Embryonic facial prominence (tissue), 1 donor: ENCODE data around the gene IFNA8.
"Not testable (repeated sequence)": the region's sequence is repeated elsewhere in the genome, so short reads cannot be mapped to it uniquely, and the experiment has no call there.

Source experiments
- DNase-seq: peaks from one replicate; pipeline ENCODE4 v3.0.0-alpha.2; 2016; ENCODE audit errors: extremely low spot score

The IFNA8 gene

GRCh38 chr9:21428235-21428634, 19.3 kb downstream of the IFNA8 start:
- DNase-seq, result no peak

DNA sequence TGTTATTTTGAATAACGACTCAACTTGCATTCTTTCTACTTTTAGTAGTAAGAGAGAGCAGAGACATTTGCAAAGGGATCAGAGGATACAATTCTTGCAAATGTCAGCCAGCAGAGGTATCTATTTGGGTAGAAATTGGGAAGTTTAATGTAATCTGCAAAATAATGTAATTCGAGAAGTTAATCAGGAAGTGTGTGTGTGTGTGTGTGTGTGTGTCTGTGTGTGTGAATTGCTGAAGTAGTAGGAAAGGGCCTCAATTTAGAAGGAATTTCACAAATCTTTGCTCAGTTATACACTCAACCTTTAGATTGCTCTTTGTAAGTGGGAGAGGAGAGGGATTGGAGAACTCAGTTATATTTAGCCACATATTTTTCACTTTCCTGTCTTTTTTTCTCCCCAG, 20.3 kb downstream of the IFNA8 start:
- DNase-seq, result no peak

- no peak for DNase-seq
Measured at GRCh38 chr9:21432672-21433425, 23.9 kb downstream of the IFNA8 start.

DNA sequence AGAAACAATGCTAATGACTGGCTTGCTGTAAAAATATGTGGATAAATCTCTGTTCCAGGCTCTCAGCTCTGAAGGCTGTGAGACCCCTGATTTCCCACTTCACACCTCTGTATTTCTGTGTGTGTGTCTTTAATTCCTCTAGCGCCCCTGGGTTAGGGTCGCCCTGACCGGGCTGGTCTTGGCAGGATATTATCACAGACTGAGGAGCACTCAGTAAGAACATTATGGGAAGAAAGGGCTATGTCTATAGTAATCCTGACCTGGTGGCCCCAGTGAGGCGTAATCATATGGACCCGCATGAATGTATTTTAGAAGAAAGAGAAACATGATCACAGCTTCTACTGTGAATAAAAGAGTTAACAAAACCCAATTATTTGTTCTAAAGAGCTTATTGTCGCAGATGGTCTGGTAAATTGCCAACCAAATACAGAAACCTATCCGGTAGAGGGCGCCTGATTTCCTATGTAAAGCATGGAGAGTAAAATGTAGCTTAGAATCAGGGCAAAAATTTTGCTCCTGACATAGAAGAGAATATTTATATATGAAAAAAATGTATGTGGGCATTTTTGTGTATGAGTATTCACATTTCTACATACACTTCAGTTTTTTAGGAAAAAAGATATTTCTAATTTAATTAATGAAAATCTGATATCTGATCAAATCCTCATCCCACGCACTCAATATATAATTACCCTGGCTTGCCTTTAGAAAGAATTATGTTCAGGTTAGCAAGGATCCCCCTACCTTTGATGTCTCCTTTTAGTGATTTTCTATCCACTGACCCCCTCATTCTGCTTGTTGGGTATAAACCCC, 25.5 kb downstream of the IFNA8 start:
- no peak for DNase-seq

DNA sequence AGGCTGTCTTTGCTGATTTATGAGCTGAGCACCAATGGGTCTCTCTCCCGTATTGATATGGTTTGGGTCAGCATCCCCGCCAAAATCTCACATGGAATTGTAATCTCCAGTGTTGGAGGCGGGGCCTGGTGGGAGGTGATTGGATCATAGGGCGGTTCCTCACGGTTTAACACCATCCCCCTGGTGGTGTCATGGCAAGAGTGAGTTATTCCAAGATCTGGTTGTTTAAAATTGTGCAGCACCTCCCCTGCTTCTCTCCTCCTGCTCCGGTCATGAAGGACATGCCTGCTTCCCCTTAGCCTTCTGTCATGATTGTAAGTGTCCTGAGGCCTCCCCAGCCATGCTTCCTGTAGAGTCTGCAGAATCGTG, 26.1 kb downstream of the IFNA8 start:
- DNase-seq, result not testable (repeated sequence)

GRCh38 chr9:21440139-21440538, 31.2 kb downstream of the IFNA8 start, which contains the start of gene IFNA1:
Gene IFNA1 (plus strand): TSS chr9:21440439. CDS start chr9:21440508, 69 bp downstream.
- no peak for DNase-seq

- no peak for DNase-seq
Measured at GRCh38 chr9:21443849-21444625, 35.1 kb downstream of the IFNA8 start.

GRCh38 chr9:21449312-21449711, 40.4 kb downstream of the IFNA8 start:
- not testable (repeated sequence) for DNase-seq

DNA sequence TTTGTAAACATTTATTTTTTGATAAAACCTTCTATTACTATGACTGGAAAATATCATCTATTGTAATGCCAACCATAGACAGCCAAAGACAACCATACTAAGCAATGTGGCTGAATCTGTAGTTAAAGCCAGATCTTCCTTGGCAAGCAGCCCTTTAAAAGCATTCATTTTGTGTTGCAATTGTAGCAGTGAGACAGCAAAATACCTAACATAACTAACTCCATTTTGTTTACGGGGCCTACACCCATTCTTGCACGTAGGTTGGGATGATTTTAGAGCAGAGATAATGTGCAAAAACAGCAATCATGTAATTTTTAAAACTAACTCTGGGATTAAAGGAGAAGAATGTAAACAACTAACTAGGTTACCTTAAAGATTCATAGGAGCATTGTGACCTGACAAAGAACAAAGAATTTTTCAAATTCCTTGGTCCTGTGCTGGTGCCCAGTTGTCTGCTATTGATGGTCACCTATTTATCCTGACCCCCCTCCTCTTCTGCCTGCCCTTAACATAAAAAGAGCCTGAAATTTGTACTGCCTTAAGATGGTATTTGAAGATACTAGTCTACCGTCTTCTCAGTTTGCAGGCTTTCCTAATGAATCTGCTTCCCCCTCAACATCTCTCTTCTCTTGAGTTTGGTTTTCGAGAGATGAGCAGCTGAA, 41.9 kb downstream of the IFNA8 start:
- DNase-seq, result no peak

- DNase-seq, result no peak
Measured at GRCh38 chr9:21452681-21453080, 43.8 kb downstream of the IFNA8 start.

DNA sequence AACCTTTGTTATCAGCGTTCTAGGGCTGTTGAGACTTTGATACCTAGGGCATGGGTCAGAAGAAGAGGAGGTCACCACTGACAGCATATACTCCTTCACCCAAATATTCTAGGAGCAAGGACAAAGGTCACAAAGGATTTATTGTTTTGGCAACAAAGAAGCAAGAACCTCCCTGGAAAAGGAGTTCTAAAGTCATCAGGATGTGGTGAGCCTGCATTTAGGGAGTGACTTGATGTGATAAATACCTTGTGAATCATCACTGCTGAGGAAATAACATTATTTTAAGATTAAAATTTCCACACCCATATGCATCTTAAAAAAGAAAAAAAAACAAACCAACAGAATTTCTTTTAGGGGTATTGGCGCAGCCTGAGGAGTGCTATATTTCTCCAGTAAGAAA, 45.2 kb downstream of the IFNA8 start:
- no peak for DNase-seq

- no peak for DNase-seq
Measured at GRCh38 chr9:21455320-21455719, 46.4 kb downstream of the IFNA8 start.
